ENCODE data around the gene UNC5C. TPM values are rescaled to one million over a fixed set of nuclear protein-coding genes. Genes with fewer than 3 reads are reported as not detected.

UNC5C gene
- total RNA-seq, 1 donor from 2014 or later: not detected

DNA sequence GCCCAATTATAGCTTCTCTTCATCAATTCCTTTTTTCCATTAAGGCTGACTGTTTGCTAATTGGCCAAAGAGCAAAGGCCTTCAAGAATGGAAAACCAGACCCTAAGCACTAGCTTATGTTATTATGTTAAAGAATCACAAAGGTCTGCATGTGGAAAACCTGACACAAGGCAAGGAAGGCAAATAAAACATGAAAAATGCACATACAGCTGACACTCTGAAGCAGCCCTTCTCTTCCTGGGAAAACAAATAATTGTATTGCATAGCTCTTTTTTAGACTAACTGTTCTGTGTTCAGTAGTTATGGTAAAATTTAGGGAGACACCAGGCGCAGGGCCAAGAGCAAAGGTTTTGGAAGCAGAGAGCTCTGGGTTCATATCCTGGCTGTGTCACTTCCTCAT lies 223.1 kb downstream of the UNC5C start:
- CTCF ChIA-PET: no interaction called here
- Mint-ChIP-seq H3K27ac (no peak overlapping the region), H3K36me3 (ENCODE audit: low read depth) (no peaks in the 10 kb centered on the region), H3K4me3 (no peak overlapping the region), H3K9me3 (peaks cover 2% of the 10 kb centered on the region), H3K4me1 (no peaks in the 10 kb centered on the region), H3K27me3 (no peaks in the 10 kb centered on the region)
- intact Hi-C loops (cut with micrococcal nuclease): no loop called here
- DNase-seq (no peak), ATAC-seq (ENCODE audit: low read depth) (no peak)
- POLR2A ChIA-PET: no interaction called here
- TF ChIP-seq, protein P1, sequence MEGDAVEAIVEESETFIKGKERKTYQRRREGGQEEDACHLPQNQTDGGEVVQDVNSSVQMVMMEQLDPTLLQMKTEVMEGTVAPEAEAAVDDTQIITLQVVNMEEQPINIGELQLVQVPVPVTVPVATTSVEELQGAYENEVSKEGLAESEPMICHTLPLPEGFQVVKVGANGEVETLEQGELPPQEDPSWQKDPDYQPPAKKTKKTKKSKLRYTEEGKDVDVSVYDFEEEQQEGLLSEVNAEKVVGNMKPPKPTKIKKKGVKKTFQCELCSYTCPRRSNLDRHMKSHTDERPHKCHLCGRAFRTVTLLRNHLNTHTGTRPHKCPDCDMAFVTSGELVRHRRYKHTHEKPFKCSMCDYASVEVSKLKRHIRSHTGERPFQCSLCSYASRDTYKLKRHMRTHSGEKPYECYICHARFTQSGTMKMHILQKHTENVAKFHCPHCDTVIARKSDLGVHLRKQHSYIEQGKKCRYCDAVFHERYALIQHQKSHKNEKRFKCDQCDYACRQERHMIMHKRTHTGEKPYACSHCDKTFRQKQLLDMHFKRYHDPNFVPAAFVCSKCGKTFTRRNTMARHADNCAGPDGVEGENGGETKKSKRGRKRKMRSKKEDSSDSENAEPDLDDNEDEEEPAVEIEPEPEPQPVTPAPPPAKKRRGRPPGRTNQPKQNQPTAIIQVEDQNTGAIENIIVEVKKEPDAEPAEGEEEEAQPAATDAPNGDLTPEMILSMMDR (IDR thresholded peaks at IDR 0.05): no peak

DNA sequence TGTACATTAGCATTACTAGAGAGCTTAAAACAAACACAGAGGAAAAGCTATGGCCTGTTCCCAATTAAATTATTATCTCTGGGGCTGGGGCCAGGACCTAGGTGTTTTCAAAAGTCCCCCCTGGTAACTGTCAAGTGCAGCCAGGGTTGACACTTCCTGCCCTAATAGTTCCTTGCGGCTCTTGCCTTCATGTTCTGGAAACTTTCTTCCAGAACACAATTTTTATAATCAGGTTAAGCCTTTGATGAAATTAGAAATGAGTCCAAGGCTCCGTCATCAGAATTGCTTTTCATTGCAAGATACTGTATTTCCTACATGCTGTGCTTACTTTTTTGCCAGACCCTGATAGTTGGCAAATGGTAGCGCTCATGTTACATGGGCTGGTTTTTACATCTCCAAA lies 229.6 kb downstream of the UNC5C start:
- ChIA-PET CTCF (no interaction called here), POLR2A (no interaction called here)
- no peak for ATAC-seq (ENCODE audit: low read depth)
- no peak overlapping the region for H3K27ac Mint-ChIP-seq
- peaks cover 2% of the 10 kb centered on the region for H3K9me3 Mint-ChIP-seq
- H3K36me3 Mint-ChIP-seq (ENCODE audit: low read depth): no peaks in the 10 kb centered on the region
- no peak for DNase-seq
- intact Hi-C loops (cut with micrococcal nuclease): no loop called here
- TF ChIP-seq, protein P1 (IDR thresholded peaks at IDR 0.05): no peak
- H3K4me1 Mint-ChIP-seq: no peaks in the 10 kb centered on the region
- no peaks in the 10 kb centered on the region for H3K27me3 Mint-ChIP-seq
- no peak overlapping the region for H3K4me3 Mint-ChIP-seq

- TF ChIP-seq, protein P1 (IDR thresholded peaks at IDR 0.05): no peak
- Mint-ChIP-seq H3K36me3 (ENCODE audit: low read depth) (no peaks in the 10 kb centered on the region), H3K4me3 (no peak overlapping the region), H3K27me3 (no peaks in the 10 kb centered on the region), H3K27ac (no peak overlapping the region), H3K4me1 (no peaks in the 10 kb centered on the region), H3K9me3 (no peaks in the 10 kb centered on the region)
- POLR2A ChIA-PET: no interaction called here
- ATAC-seq (ENCODE audit: low read depth) (no peak), DNase-seq (no peak)
- CTCF ChIA-PET: no interaction called here
- intact Hi-C loops (cut with micrococcal nuclease): no loop called here
Measured at GRCh38 chr4:95318483-95318882, 230.3 kb downstream of the UNC5C start.

- Mint-ChIP-seq H3K9me3 (no peaks in the 10 kb centered on the region), H3K27ac (no peak overlapping the region), H3K4me3 (no peak overlapping the region), H3K4me1 (no peaks in the 10 kb centered on the region), H3K36me3 (ENCODE audit: low read depth) (no peaks in the 10 kb centered on the region), H3K27me3 (no peaks in the 10 kb centered on the region)
- intact Hi-C loops (cut with micrococcal nuclease): no loop called here
- TF ChIP-seq, protein P1 (IDR thresholded peaks at IDR 0.05): no peak
- POLR2A ChIA-PET: no interaction called here
- DNase-seq (no peak), ATAC-seq (ENCODE audit: low read depth) (no peak)
- CTCF ChIA-PET: no interaction called here
Measured at GRCh38 chr4:95318044-95318443, 230.7 kb downstream of the UNC5C start.

DNA sequence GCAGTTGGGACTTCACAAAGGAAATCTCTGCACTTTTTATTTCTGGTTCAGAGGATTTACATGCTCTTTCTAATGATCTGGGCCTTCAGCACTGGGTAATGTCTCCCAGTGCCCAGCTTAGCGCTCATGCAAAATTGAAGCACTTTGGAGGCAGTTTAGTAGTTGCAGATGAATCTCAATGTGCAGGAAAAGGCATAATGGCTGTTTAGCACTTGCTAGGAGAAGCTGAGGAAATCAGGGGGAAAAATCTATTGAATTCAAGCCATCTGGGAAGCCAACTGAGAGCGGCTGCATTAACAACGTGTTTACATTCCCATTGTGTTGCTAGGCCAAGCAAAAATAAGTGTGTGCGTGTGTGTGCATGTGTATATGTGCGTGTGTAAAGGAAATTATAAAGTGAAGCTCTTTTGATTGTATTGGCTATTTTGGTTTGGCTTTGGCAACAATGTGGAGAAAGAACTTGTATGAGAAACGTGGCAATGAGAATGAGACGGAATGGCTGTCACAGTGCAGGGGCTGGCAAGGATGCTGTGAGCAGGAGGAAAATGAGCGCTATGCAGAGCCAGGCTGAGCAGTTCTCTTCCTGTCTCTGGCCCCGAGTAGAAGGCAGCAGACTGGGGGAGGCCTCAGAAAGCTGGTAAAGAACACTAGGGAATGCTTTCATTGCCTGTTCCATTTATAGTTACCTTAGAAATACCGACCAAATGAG lies 231.5 kb downstream of the UNC5C start:
- no peak overlapping the region for H3K4me3 Mint-ChIP-seq
- H3K27me3 Mint-ChIP-seq: no peaks in the 10 kb centered on the region
- no peaks in the 10 kb centered on the region for H3K36me3 Mint-ChIP-seq (ENCODE audit: low read depth)
- no peaks in the 10 kb centered on the region for H3K9me3 Mint-ChIP-seq
- intact Hi-C loops (cut with micrococcal nuclease): no loop called here
- ChIA-PET CTCF (no interaction called here), POLR2A (no interaction called here)
- no peak overlapping the region for H3K27ac Mint-ChIP-seq
- DNase-seq: no peak
- TF ChIP-seq, protein P1 (IDR thresholded peaks at IDR 0.05): no peak
- no peaks in the 10 kb centered on the region for H3K4me1 Mint-ChIP-seq
- ATAC-seq (ENCODE audit: low read depth): no peak

Data from activated B cell treated with CpG ODN at 0.5 μM for 24 hours (primary cell).